NT2/D1 (cell line): ENCODE results near the gene RYR3.

ENCODE experiments used
- DNase-seq: peaks from one replicate; pipeline ENCODE4 v3.0.0-alpha.2; 2011; ENCODE audit warnings: low read depth, low spot score
- H3K27me3 ChIP-seq: 2 replicates; pipeline ENCODE4 v1.6.0; 2011; ENCODE audit warnings: mild to moderate bottlenecking; ENCODE audit not compliant: insufficient read length, insufficient read depth
- H3K36me3 ChIP-seq: 2 replicates; pipeline ENCODE4 v1.6.1; 2011; ENCODE audit warnings: mild to moderate bottlenecking, low read length, mixed read lengths; ENCODE audit not compliant: insufficient read depth, insufficient read length
- H3K4me1 ChIP-seq: 2 replicates; pipeline ENCODE4 v1.5.1; 2011; ENCODE audit not compliant: insufficient read depth, insufficient read length
- H3K4me3 ChIP-seq: 2 replicates; pipeline ENCODE4 v1.5.1; 2011; ENCODE audit warnings: low read depth; ENCODE audit not compliant: insufficient read length
- H3K9ac ChIP-seq: 2 replicates; pipeline ENCODE4 v1.6.0; 2011; ENCODE audit warnings: low read depth; ENCODE audit not compliant: insufficient read length
- H3K9me3 ChIP-seq: 2 replicates; pipeline ENCODE4 v1.5.1; 2011; ENCODE audit warnings: mild to moderate bottlenecking, low read length; ENCODE audit not compliant: insufficient read depth
- SUZ12 ChIP-seq: IDR thresholded peaks from 2 replicates; pipeline ENCODE4 v1.6.1; 2011; ENCODE audit not compliant: insufficient read length, insufficient read depth; ENCODE audit errors: extremely low read depth
- YY1 ChIP-seq: IDR thresholded peaks from 2 replicates; pipeline ENCODE4 v1.6.1; 2011; ENCODE audit not compliant: insufficient read length, insufficient read depth
- ZNF274 ChIP-seq: IDR thresholded peaks from 2 replicates; pipeline ENCODE4 v1.6.1; 2011; ENCODE audit warnings: mild to moderate bottlenecking, low read depth, low read length

The RYR3 gene

GRCh38 chr15:33283576-33283975 is 27.2 kb upstream of the RYR3 start:
- Histone ChIP-seq H3K9ac (no peak overlapping the region), H3K4me3 (no peak overlapping the region), H3K36me3 (no peaks in the 10 kb centered on the region), H3K9me3 (no peaks in the 10 kb centered on the region), H3K4me1 (peaks cover 3% of the 10 kb centered on the region), H3K27me3 (no peaks in the 10 kb centered on the region)
- no peak for TF ChIP-seq ZNF274
- TF ChIP-seq YY1 = no peak
- TF ChIP-seq SUZ12 = no peak
- no peak for DNase-seq

GRCh38 chr15:33284336-33284735 is 26.4 kb upstream of the RYR3 start:
- Histone ChIP-seq H3K9me3 (no peaks in the 10 kb centered on the region), H3K4me1 (no peaks in the 10 kb centered on the region), H3K9ac (no peak overlapping the region), H3K27me3 (no peaks in the 10 kb centered on the region), H3K4me3 (no peak overlapping the region), H3K36me3 (no peaks in the 10 kb centered on the region)
- no peak for TF ChIP-seq YY1
- TF ChIP-seq SUZ12 = no peak
- TF ChIP-seq ZNF274 = no peak
- DNase-seq = no peak

DNA sequence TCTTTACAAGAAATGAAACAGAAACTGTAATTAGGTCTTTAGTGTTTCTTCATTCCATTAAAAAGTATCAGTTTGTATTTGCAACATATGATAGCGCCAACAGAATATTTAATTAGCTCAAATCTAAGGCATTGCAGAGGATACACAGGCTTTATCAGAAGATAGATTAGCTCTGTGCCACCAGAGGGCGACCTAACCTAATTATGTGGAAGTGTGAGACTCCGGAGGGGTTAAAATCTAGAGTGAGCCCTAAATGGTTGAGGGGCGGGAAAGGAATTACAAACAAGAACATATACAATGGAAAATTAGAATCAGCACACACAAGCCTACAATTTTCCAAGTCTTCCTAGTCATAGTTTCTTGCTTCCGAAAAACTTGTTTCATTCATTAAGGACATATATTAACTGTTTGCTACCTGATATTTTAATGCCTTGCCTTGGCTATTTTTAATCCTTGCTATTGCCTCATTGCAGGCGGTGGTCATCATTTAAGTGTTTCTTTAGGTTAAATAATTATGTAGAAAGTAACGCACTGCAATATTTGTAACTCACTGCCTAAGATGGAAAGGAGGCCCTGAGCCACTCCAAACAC is 18.0 kb upstream of the RYR3 start:
- DNase-seq = peak; percentile 68
- Histone ChIP-seq H3K36me3 (no peaks in the 10 kb centered on the region), H3K9me3 (no peaks in the 10 kb centered on the region), H3K4me1 (no peaks in the 10 kb centered on the region), H3K9ac (no peak overlapping the region), H3K4me3 (no peak overlapping the region), H3K27me3 (no peaks in the 10 kb centered on the region)
- TF ChIP-seq YY1 = no peak
- no peak for TF ChIP-seq ZNF274
- TF ChIP-seq SUZ12 = no peak

- no peak for TF ChIP-seq YY1
- no peak for TF ChIP-seq SUZ12
- TF ChIP-seq ZNF274 = no peak
- no peaks in the 10 kb centered on the region for H3K4me1 ChIP-seq
- H3K9ac ChIP-seq = peak overlapping the region; percentile 5
- no peaks in the 10 kb centered on the region for H3K36me3 ChIP-seq
- no peaks in the 10 kb centered on the region for H3K27me3 ChIP-seq
- DNase-seq = no peak
- H3K4me3 ChIP-seq = no peak overlapping the region
- H3K9me3 ChIP-seq = no peaks in the 10 kb centered on the region
Measured at GRCh38 chr15:33293713-33294334, 16.9 kb upstream of the RYR3 start.

DNA sequence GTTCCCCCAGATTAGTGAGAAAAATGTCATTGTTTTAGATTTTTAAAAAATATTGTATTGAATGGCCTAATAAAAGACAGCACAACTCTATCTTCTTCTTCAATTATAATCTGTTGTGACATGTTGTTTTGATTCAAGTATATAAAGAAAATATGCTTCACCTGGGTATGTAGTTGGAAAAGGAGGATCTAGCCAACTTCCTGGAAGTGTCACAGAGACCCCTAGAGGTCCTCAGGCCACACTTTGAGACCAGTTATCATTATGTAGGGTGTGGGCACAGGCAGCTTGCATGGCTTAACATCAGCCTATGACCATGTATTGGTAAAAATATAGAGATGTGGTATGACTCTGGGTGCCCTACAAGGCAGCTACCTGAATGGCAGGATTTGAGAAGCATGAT is 14.7 kb upstream of the RYR3 start:
- Histone ChIP-seq H3K36me3 (no peaks in the 10 kb centered on the region), H3K4me1 (no peaks in the 10 kb centered on the region), H3K27me3 (no peaks in the 10 kb centered on the region), H3K4me3 (no peak overlapping the region), H3K9me3 (no peaks in the 10 kb centered on the region), H3K9ac (no peak overlapping the region)
- TF ChIP-seq YY1 (no peak), ZNF274 (no peak), SUZ12 (no peak)
- no peak for DNase-seq

DNA sequence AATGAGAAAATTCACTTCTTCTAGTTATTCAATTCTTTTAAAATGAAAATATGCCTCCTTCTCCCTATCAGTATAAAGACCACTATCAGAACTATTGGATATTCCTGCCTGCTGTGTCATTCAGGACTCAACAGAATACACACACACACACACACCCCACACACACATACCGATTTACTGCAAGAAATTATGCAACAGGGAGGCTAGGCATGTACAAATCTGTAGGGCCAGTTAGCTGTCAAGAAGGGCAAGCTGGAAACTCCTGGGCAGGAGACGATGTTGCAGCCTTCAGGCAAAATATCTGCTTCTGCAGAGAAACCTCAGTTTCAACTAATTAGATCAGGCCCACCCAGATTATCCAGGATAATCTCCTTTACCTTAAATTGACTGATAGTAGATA is 13.9 kb upstream of the RYR3 start:
- H3K4me3 ChIP-seq = no peak overlapping the region
- H3K27me3 ChIP-seq = no peaks in the 10 kb centered on the region
- H3K4me1 ChIP-seq = no peaks in the 10 kb centered on the region
- DNase-seq = no peak
- H3K36me3 ChIP-seq = no peaks in the 10 kb centered on the region
- no peak overlapping the region for H3K9ac ChIP-seq
- TF ChIP-seq YY1 (no peak), SUZ12 (no peak), ZNF274 (no peak)
- no peaks in the 10 kb centered on the region for H3K9me3 ChIP-seq

DNA sequence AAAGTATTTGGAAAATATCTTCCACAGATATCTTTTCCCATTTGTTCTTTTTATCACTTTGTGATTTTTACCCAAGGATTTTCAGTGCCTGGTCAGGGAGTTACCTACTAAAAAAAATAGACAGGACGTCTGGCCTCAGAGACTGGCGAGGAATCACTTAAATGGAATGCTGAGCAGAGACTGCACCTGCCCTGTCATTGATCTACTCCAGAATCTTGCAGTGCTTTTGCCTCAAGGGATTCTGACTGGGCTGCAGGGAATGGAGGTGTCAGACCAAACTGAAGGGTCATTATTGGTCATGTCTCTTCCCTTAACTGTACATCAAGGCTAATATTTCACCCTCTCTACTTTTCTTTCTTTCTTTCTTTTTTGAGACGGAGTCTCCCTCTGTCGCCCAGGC is 12.1 kb upstream of the RYR3 start:
- H3K36me3 ChIP-seq = no peaks in the 10 kb centered on the region
- TF ChIP-seq ZNF274 (no peak), SUZ12 (no peak), YY1 (no peak)

GRCh38 chr15:33304924-33305323 is 5.8 kb upstream of the RYR3 start:
- no peak for DNase-seq
- Histone ChIP-seq H3K4me3 (no peak overlapping the region), H3K27me3 (peaks cover 5% of the 10 kb centered on the region), H3K4me1 (no peaks in the 10 kb centered on the region), H3K9ac (no peak overlapping the region), H3K36me3 (no peaks in the 10 kb centered on the region), H3K9me3 (no peaks in the 10 kb centered on the region)
- TF ChIP-seq SUZ12 (no peak), ZNF274 (no peak)

More for the DNA sequence above, 12.1 kb upstream of the RYR3 start:
- Histone ChIP-seq H3K4me3 (no peak overlapping the region), H3K9ac (no peak overlapping the region), H3K9me3 (no peaks in the 10 kb centered on the region), H3K4me1 (no peaks in the 10 kb centered on the region), H3K27me3 (no peaks in the 10 kb centered on the region)
- DNase-seq = no peak
